Heart right ventricle (tissue), 16 donors: ENCODE data around the gene NUMBL. TPM values are rescaled to one million over a fixed set of nuclear protein-coding genes. Genes with fewer than 3 reads are reported as not detected.
"Not testable (repeated sequence)": the region's sequence is repeated elsewhere in the genome, so short reads cannot be mapped to it uniquely, and the experiment has no call there.

Source experiments
- ATAC-seq, 8 donors: fragments of 200-7000 bp; cut with Tn5 transposase; one replicate each; pipeline ENCODE4 v1.9.1; 2020; ENCODE audit warnings: mild to moderate bottlenecking in 8 of 8, moderate library complexity in 8 of 8, moderate number of reproducible peaks in 1 of 8
- DNase-seq, 2 donors: peaks; one replicate each; pipeline ENCODE4 v3.0.0-alpha.2; 2020
- H3K27ac ChIP-seq, 10 donors: fragments of 200-600 bp; sonication (generic) in 2 of 10; one replicate each; pipeline versions ENCODE4 v1.5.0 to v1.8.0; 2020 to 2022; ENCODE audit warnings: mild to moderate bottlenecking in 3 of 10
- H3K27me3 ChIP-seq, 7 donors: fragments of 200-600 bp; one replicate each; pipeline ENCODE4 v1.8.0; 2021 to 2022; ENCODE audit warnings: mild to moderate bottlenecking in 2 of 7
- H3K36me3 ChIP-seq, 9 donors: fragments of 200-600 bp; sonication (generic) in 1 of 9; one replicate each; pipeline versions ENCODE4 v1.5.0 to v1.8.0; 2020 to 2022; ENCODE audit warnings: mild to moderate bottlenecking in 2 of 9
- H3K4me1 ChIP-seq, 9 donors: fragments of 200-600 bp; sonication (generic) in 1 of 9; one replicate each; pipeline versions ENCODE4 v1.5.0 to v1.8.0; 2020 to 2022; ENCODE audit warnings: mild to moderate bottlenecking in 4 of 9
- H3K4me3 ChIP-seq, 10 donors: fragments of 200-600 bp; sonication (generic) in 2 of 10; one replicate each; pipeline versions ENCODE4 v1.5.0 to v1.8.0; 2020 to 2022; ENCODE audit warnings: mild to moderate bottlenecking in 7 of 10, moderate library complexity in 2 of 10
- H3K9me3 ChIP-seq, 11 donors: fragments of 200-600 bp in 10 of 11; sonication (generic) in 2 of 11; one replicate each; pipeline versions ENCODE4 v1.5.0 to v1.8.0; 2013 to 2022; ENCODE audit warnings: mild to moderate bottlenecking in 2 of 11, control low read depth in 1 of 11, moderate library complexity in 1 of 11
- WGBS, 2 donors: extraction: QIAGEN DNeasy Blood & Tissue Kit; methylation state at CpG; one replicate each; pipeline ENCODE4 v1.1.7; 2013; ENCODE audit warnings: inconsistent platforms in 1 of 2; 5-methylcytosine and 5-hydroxymethylcytosine counted together
- intact Hi-C, 10 donors: fragments of 100-400 bp; cut with DNase I; formaldehyde crosslinking; loops; one replicate each; pipeline versions ENCODE4 v1.11.1 to v1.14.2; 2022
- polyA plus RNA-seq, 2 donors: library from polyadenylated mRNA; stranded (reverse); fragments of 200-250 nt; gene quantifications; one replicate each; pipeline ENCODE4 v1.2.3, GENCODE V29; 2013
- total RNA-seq, 10 donors: library from RNA; stranded (reverse); fragmentation: NEBNext Ultra II Directional in 3 of 10; extraction: Animal tissue kit (Norgen Biotek cat#: 25700) in 3 of 10; gene quantifications; one replicate each; pipeline versions ENCODE4 v1.2.1 to v1.2.4, GENCODE V29; 2021 to 2023
- TF ChIP-seq, protein P1 (sequence below), 9 donors: fragments of 200-600 bp; sonication (generic) in 2 of 9; IDR thresholded peaks; one replicate each; pipeline versions ENCODE4 v1.5.0 to v1.8.0; 2021 to 2022; ENCODE audit warnings: antibody characterized with exemption in 9 of 9, mild to moderate bottlenecking in 5 of 9, moderate library complexity in 1 of 9
- donor health status: Arrhythmogenic right ventricular cardiomyopathy.
- donor health status: ischemic (EF 13 %, LVEDD 7.1; RV severe dilation, severe dysfunction).
- donor health status: healthy with polysubstance abuse.
- donor health status: DM: no; HTN: yes; CAD: no.
- donor health status: DM: no; HTN: no; CAD: no.
- donor health status: ischemic (EF 25% LVEDD 6.9; RV normal size, moderate dysfunction).
- donor health status: ischemic (EF 25% LVEDD 5.7; RV mildly dilated, moderate dysfunction).
- donor health status: healthy.
- donor health status: DM: yes; HTN: yes; CAD: no.
- donor health status: Ischemic cardiomyopathy.
- donor health status: ischemic (EF 35%, LVEDD 5.7; RV mildly dilated, moderate dysfunction).
- donor health status: nonischemic (EF 11% LVEDD 7.7; RV severe dilation, severe dysfunction).
- donor health status: DM: yes; HTN: yes; CAD: no.
- donor health status: PGD.
- donor health status: ischemic (EF 29% LVEDD 5.4; RV normal size, mild dysfunction).
- donor health status: nonischemic (EF 23%, LVEDD 6.1; RV moderate dilation, normal function).

Gene NUMBL
- total and polyA plus RNA-seq, 12 donors: 7.1 to 15.3 (median 10.7) TPM

DNA sequence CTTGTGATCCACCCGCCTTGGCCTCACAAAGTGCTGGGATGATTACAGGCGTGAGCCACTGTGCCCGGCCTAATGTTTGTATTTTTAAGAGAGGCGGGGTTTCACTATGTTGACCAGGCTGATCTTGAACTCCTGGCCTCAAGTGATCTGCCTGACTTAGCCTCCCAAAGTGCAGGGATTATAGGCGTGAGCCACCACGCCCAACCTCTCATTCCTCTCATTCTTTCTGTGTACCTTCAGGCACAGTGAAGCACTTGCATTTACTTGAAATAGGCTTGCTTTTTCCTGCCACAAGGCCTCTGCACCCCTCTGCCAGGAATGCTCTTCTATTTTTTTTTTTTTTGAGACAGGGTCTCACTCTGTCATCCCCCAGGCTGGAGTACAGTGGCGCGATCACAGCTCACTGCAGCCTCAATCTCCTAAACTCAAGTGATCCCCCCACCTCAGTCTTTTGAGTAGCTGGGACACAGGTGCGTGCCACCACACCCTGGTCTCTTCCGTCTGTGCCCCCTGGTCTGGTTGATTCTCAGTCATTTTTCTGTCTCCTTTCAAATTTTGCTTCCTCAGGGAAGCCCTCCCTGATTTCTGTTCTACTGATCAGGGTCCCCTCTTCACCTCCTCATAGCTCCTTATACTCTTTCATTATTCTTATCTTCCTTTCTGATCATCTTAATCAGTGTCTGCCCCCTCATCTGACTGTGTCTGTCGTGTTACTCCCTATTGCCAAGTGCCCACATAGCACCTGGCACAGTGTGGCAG lies 44.7 kb upstream of the NUMBL start:
- DNase-seq (no peak), ATAC-seq (no peak)
- no peaks in the 10 kb centered on the region for H3K9me3 ChIP-seq
- H3K27me3 ChIP-seq: no peaks in the 10 kb centered on the region
- 95 to 96% methylated on average over 11 of the region's 11 CpGs for WGBS, 2 donors
- no peak overlapping the region for H3K27ac ChIP-seq
- no peak overlapping the region for H3K4me3 ChIP-seq
- peaks cover 0 to 14% (median 3%) of the 10 kb centered on the region in 9 donors for H3K4me1 ChIP-seq
- intact Hi-C loops: no loop called here
- H3K36me3 ChIP-seq: peaks cover 3 to 100% (median 57%) of the 10 kb centered on the region in 9 donors
- TF ChIP-seq, protein P1, sequence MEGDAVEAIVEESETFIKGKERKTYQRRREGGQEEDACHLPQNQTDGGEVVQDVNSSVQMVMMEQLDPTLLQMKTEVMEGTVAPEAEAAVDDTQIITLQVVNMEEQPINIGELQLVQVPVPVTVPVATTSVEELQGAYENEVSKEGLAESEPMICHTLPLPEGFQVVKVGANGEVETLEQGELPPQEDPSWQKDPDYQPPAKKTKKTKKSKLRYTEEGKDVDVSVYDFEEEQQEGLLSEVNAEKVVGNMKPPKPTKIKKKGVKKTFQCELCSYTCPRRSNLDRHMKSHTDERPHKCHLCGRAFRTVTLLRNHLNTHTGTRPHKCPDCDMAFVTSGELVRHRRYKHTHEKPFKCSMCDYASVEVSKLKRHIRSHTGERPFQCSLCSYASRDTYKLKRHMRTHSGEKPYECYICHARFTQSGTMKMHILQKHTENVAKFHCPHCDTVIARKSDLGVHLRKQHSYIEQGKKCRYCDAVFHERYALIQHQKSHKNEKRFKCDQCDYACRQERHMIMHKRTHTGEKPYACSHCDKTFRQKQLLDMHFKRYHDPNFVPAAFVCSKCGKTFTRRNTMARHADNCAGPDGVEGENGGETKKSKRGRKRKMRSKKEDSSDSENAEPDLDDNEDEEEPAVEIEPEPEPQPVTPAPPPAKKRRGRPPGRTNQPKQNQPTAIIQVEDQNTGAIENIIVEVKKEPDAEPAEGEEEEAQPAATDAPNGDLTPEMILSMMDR (IDR thresholded peaks at IDR 0.05): no peak

GRCh38 chr19:40733149-40733548 lies 42.7 kb upstream of the NUMBL start:
- WGBS, 2 donors: 91 to 93% methylated on average over 13 of the region's 13 CpGs
- TF ChIP-seq, protein P1 (IDR thresholded peaks at IDR 0.05): no peak

DNA sequence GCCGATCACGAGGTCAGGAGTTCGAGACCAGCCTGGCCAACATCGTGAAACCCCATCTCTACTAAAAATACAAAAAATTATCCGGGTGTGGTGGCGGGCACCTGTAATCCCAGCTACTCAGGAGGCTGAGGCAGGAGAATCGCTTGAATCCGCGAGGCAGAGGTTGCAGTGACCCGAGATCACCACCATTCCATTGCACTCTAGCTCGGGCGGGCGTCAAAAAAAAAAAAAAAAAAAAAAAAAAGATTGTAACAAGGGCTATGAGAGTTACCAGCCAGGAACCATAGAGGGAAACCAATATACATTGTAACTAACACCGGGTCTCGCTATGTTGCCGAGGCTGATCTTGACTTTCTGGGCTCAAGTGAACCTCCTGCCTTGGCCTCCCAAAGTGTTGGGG lies 41.9 kb upstream of the NUMBL start:
- H3K36me3 ChIP-seq: peaks cover 6 to 100% (median 63%) of the 10 kb centered on the region in 9 donors
- DNase-seq, H3K27me3 ChIP-seq, intact Hi-C loops, H3K27ac ChIP-seq, H3K4me1 ChIP-seq, H3K9me3 ChIP-seq, ATAC-seq, H3K4me3 ChIP-seq: not testable (repeated sequence)
- 98% methylated on average over 16 of the region's 16 CpGs for WGBS, 2 donors

More at GRCh38 chr19:40733149-40733548, 42.7 kb upstream of the NUMBL start:
- Histone ChIP-seq H3K36me3 (peaks cover 3 to 100% (median 57%) of the 10 kb centered on the region in 9 donors), H3K4me3 (no peak overlapping the region), H3K27me3 (no peaks in the 10 kb centered on the region), H3K4me1 (peaks cover 0 to 6% (median 0%) of the 10 kb centered on the region in 9 donors), H3K9me3 (no peaks in the 10 kb centered on the region), H3K27ac (no peak overlapping the region)
- DNase-seq: no peak
- intact Hi-C loops: no loop called here
- ATAC-seq: no peak

GRCh38 chr19:40730065-40730464 lies 39.6 kb upstream of the NUMBL start:
- H3K4me3 ChIP-seq, DNase-seq, H3K4me1 ChIP-seq, H3K27ac ChIP-seq, H3K9me3 ChIP-seq, H3K27me3 ChIP-seq, ATAC-seq, intact Hi-C loops: not testable (repeated sequence)
- H3K36me3 ChIP-seq: peaks cover 8 to 100% (median 59%) of the 10 kb centered on the region in 9 donors
- WGBS, 2 donors: 94 to 95% methylated on average over 5 of the region's 5 CpGs

GRCh38 chr19:40726279-40726678 lies 35.8 kb upstream of the NUMBL start:
- WGBS, 2 donors: 96 to 98% methylated on average over 4 of the region's 4 CpGs
- DNase-seq (no peak), ATAC-seq (no peak)
- TF ChIP-seq, protein P1 (IDR thresholded peaks at IDR 0.05): no peak
- H3K9me3 ChIP-seq: peaks cover 0 to 8% (median 0%) of the 10 kb centered on the region in 11 donors
- H3K27ac ChIP-seq: no peak overlapping the region
- H3K4me3 ChIP-seq: no peak overlapping the region
- H3K4me1 ChIP-seq: peaks cover 0 to 21% (median 14%) of the 10 kb centered on the region in 9 donors
- H3K27me3 ChIP-seq: no peaks in the 10 kb centered on the region
- H3K36me3 ChIP-seq: peaks cover 6 to 95% (median 42%) of the 10 kb centered on the region in 9 donors
- intact Hi-C loops: no loop called here
